Endothelial cell of umbilical vein (primary cell): Measurements from ENCODE around the gene ADGB. TPM values are rescaled to one million over a fixed set of nuclear protein-coding genes. Genes with fewer than 3 reads are reported as not detected.

Experiments
- BruUV-seq: library from RNA; stranded (reverse); fragments of 400-500 nt; replicated peaks from 2 replicates; lab custom pipeline; 2021; lab: Mats Ljungman, UMichigan
- CTCF ChIA-PET: fragments of 300-600, 350-600 bp; sonication (Branson Sonifier 250); formaldehyde crosslinking; loops from one replicate; lab custom pipeline; 2021; ENCODE audit warnings: antibody characterized with exemption, inconsistent platforms; lab: Charles Lee
- POLR2A ChIA-PET: fragments of 300-600, 350-600 bp; sonication (Branson Sonifier 250); formaldehyde crosslinking; loops from one replicate; lab custom pipeline; 2021; ENCODE audit warnings: antibody characterized with exemption, inconsistent platforms; lab: Charles Lee
- DNase-seq: peaks from one replicate; pipeline ENCODE4 v3.0.0-alpha.2; 2011; ENCODE audit warnings: low read depth, low spot score
- FAIRE-seq: peaks from 2 replicates; lab custom pipeline; 2011; peaks lifted over from hg19 to GRCh38; lab: Jason Lieb, UNC
- H2AFZ ChIP-seq: 2 replicates; pipeline ENCODE4 v1.6.0; 2012; ENCODE audit warnings: low read depth, low read length, control low read depth, inconsistent platforms
- H3K27ac ChIP-seq: 2 replicates; pipeline ENCODE4 v1.5.1; 2011; ENCODE audit warnings: low read depth, mild to moderate bottlenecking, control low read depth, low read length, moderate library complexity; ENCODE audit not compliant: insufficient read depth
- H3K27me3 ChIP-seq, 2 experiments: 2 replicates each; pipeline versions ENCODE4 v1.6.0 to v1.6.1; 2011; ENCODE audit warnings: low read length in 2 of 2, mixed read lengths in 1 of 2; ENCODE audit not compliant: control insufficient read depth in 2 of 2, insufficient read depth in 2 of 2
- H3K36me3 ChIP-seq, 2 experiments: 2 replicates in 1 of 2; 3 replicates in 1 of 2; pipeline ENCODE4 v1.5.1; 2011; ENCODE audit warnings: low read length in 2 of 2, mild to moderate bottlenecking in 1 of 2, moderate library complexity in 1 of 2; ENCODE audit not compliant: control insufficient read depth in 2 of 2, insufficient read depth in 2 of 2; ENCODE audit errors: extremely low read depth in 1 of 2
- H3K4me1 ChIP-seq: 3 replicates; pipeline ENCODE4 v1.5.1; 2011; ENCODE audit warnings: mild to moderate bottlenecking, low read length; ENCODE audit not compliant: control insufficient read depth, insufficient read depth; ENCODE audit errors: extremely low read depth
- H3K4me2 ChIP-seq: 2 replicates; pipeline ENCODE4 v1.6.1; 2011; ENCODE audit warnings: low read length, control low read depth, mixed read lengths; ENCODE audit not compliant: insufficient read depth
- H3K4me3 ChIP-seq, 3 experiments: fragments of 200-600 bp in 1 of 3; sonication (generic), shearing (Covaris generic) in 1 of 3; replicated peaks in 1 of 3; 2 replicates each; pipeline ENCODE4 v1.5.1; 2011 to 2016; ENCODE audit warnings: control low read depth in 3 of 3, low read length in 3 of 3, mild to moderate bottlenecking in 2 of 3, inconsistent platforms in 1 of 3, low read depth in 1 of 3, moderate library complexity in 1 of 3; ENCODE audit not compliant: insufficient read depth in 1 of 3
- H3K79me2 ChIP-seq: 2 replicates; pipeline ENCODE4 v1.6.0; 2012; ENCODE audit warnings: low read length, inconsistent platforms; ENCODE audit not compliant: control insufficient read depth, insufficient read depth
- H3K9ac ChIP-seq: replicated peaks from 2 replicates; pipeline ENCODE3; 2011; ENCODE audit warnings: low read length, control low read depth; ENCODE audit not compliant: insufficient read depth; ENCODE audit errors: extremely low read depth
- H3K9me1 ChIP-seq: replicated peaks from 3 replicates; pipeline ENCODE4 v1.6.0; 2011; ENCODE audit warnings: mild to moderate bottlenecking, low read length; ENCODE audit not compliant: control insufficient read depth, insufficient read depth; ENCODE audit errors: extremely low read depth
- H3K9me3 ChIP-seq: replicated peaks from 2 replicates; pipeline ENCODE4 v1.5.1; 2012; ENCODE audit warnings: low read length, inconsistent platforms; ENCODE audit not compliant: control insufficient read depth, insufficient read depth
- H4K20me1 ChIP-seq: replicated peaks from 2 replicates; pipeline ENCODE3; 2011; ENCODE audit warnings: mild to moderate bottlenecking, low read length; ENCODE audit not compliant: control insufficient read depth, insufficient read depth; ENCODE audit errors: extremely low read depth
- EZH2 ChIP-seq: IDR thresholded peaks from 2 replicates; pipeline ENCODE4 v1.6.1; 2012; ENCODE audit warnings: borderline replicate concordance, low read depth, mild to moderate bottlenecking, moderate library complexity, low read length, inconsistent platforms; ENCODE audit not compliant: severe bottlenecking
- FOS ChIP-seq: IDR thresholded peaks from 2 replicates; pipeline ENCODE4 v1.6.1; 2011; ENCODE audit warnings: mild to moderate bottlenecking, low read length, moderate library complexity, borderline replicate concordance; ENCODE audit not compliant: insufficient read depth
- GATA2 ChIP-seq: IDR thresholded peaks from 2 replicates; pipeline ENCODE4 v1.7.0; 2011; ENCODE audit warnings: low read depth, mild to moderate bottlenecking, moderate library complexity, mixed read lengths, low read length; ENCODE audit not compliant: insufficient read length, insufficient read depth
- JUN ChIP-seq: IDR thresholded peaks from 2 replicates; pipeline ENCODE4 v1.6.1; 2011; ENCODE audit warnings: borderline replicate concordance, low read depth; ENCODE audit not compliant: insufficient read length, insufficient read depth
- MYC ChIP-seq: IDR thresholded peaks from one replicate; pipeline ENCODE4 v1.6.1; 2011; ENCODE audit warnings: mild to moderate bottlenecking, low read depth, low read length
- POLR2A ChIP-seq: IDR thresholded peaks from 2 replicates; pipeline ENCODE4 v1.6.1; 2012; ENCODE audit warnings: low read depth, mild to moderate bottlenecking, control low read depth, low read length
- POLR2AphosphoS5 ChIP-seq: IDR thresholded peaks from 2 replicates; pipeline ENCODE4 v1.6.1; 2012; ENCODE audit warnings: low read depth, mild to moderate bottlenecking, control low read depth, low read length, moderate library complexity; ENCODE audit not compliant: insufficient read depth
- dilution Hi-C: fragments of 300-500 bp; cut with MboI; formaldehyde crosslinking; loops from one replicate; pipeline ENCODE4 v1.15.0; 2019; ENCODE audit warnings: low sequenced_read_pairs; ENCODE audit not compliant: extremely low pct_ligation_motif_present
- intact Hi-C: fragments of 100-400 bp; cut with micrococcal nuclease; formaldehyde crosslinking; loops from one replicate; pipeline ENCODE4 v1.10.0; 2022
- polyA plus RNA-seq, 4 experiments: library from polyadenylated mRNA; depleted of rRNA in 3 of 4; stranded (reverse) in 3 of 4; unstranded in 1 of 4; fragments of >200 nt; gene quantifications; 2 replicates each; pipeline versions ENCODE4 v1.2.1 to v1.2.3, GENCODE V29; 2011 to 2012; ENCODE audit warnings: missing spikeins in 1 of 4
- total RNA-seq: library from RNA; stranded (reverse); gene quantifications from 2 replicates; pipeline ENCODE4 v1.2.3, GENCODE V29; 2021
- TF ChIP-seq, protein P1 (sequence below): IDR thresholded peaks from 2 replicates; pipeline ENCODE4 v1.6.1; 2011; ENCODE audit not compliant: insufficient read depth, insufficient read length
- TF ChIP-seq, protein P2 (sequence below), 2 donors: IDR thresholded peaks; 1 replicate in 1 of 2; 2 replicates in 1 of 2; pipeline ENCODE4 v1.5.1; 2011; ENCODE audit warnings: low read length in 2 of 2, mild to moderate bottlenecking in 2 of 2, moderate library complexity in 2 of 2, control low read depth in 1 of 2, inconsistent platforms in 1 of 2, low read depth in 1 of 2; ENCODE audit not compliant: insufficient read depth in 1 of 2; ENCODE audit errors: extremely low read depth in 1 of 2

Gene ADGB
- total and polyA plus RNA-seq, 2 donors (not counting 3 experiments of a cell fraction or from before 2014, with no cell fraction given) = not detected

DNA sequence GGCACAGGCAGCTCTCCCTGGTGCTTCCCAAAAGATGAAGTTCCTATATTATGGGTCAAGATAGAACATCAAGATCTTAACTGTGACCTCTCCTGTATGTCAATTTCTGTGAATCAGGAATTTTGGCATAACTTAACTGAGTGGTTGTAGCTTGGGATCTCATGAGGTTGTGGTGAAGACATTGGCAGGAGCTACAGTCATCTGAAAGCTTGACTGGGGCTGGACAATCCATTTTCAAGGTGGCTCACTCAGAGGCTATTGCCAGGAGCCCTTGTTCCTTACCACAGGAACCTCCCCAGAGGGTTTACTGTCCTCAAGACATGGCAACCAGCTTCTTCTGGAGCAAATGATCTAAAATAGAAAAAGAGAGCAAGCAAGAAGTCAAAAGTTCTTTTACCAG is 252.2 kb downstream of the ADGB start:
- Histone ChIP-seq H3K4me1 (peaks cover 8% of the 10 kb centered on the region), H3K9me3 (no peaks in the 10 kb centered on the region), H3K79me2 (no peaks in the 10 kb centered on the region), H3K27me3 (no peaks in the 10 kb centered on the region), H3K27ac (no peak overlapping the region), H3K9ac (no peak overlapping the region), H3K4me3 (no peak overlapping the region), H3K36me3 (no peaks in the 10 kb centered on the region), H2AFZ (no peak overlapping the region), H3K4me2 (no peak overlapping the region), H4K20me1 (no peaks in the 10 kb centered on the region), H3K9me1 (no peaks in the 10 kb centered on the region)
- BruUV-seq = no TSS peak
- FAIRE-seq (no peak), DNase-seq (no peak)
- dilution Hi-C loops = no loop called here
- POLR2A ChIA-PET = no interaction called here
- CTCF ChIA-PET = no interaction called here
- TF ChIP-seq JUN = no peak
- TF ChIP-seq, protein P1, sequence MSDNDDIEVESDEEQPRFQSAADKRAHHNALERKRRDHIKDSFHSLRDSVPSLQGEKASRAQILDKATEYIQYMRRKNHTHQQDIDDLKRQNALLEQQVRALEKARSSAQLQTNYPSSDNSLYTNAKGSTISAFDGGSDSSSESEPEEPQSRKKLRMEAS = no peak
- TF ChIP-seq POLR2AphosphoS5 = no peak
- no peak for TF ChIP-seq GATA2
- TF ChIP-seq MYC = no peak
- TF ChIP-seq POLR2A = no peak
- TF ChIP-seq, protein P2, sequence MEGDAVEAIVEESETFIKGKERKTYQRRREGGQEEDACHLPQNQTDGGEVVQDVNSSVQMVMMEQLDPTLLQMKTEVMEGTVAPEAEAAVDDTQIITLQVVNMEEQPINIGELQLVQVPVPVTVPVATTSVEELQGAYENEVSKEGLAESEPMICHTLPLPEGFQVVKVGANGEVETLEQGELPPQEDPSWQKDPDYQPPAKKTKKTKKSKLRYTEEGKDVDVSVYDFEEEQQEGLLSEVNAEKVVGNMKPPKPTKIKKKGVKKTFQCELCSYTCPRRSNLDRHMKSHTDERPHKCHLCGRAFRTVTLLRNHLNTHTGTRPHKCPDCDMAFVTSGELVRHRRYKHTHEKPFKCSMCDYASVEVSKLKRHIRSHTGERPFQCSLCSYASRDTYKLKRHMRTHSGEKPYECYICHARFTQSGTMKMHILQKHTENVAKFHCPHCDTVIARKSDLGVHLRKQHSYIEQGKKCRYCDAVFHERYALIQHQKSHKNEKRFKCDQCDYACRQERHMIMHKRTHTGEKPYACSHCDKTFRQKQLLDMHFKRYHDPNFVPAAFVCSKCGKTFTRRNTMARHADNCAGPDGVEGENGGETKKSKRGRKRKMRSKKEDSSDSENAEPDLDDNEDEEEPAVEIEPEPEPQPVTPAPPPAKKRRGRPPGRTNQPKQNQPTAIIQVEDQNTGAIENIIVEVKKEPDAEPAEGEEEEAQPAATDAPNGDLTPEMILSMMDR (IDR thresholded peaks at IDR 0.05; ENCODE audit: extremely low read depth in 1 of 2, insufficient read depth in 1 of 2, low read depth in 1 of 2, low read length in 2 of 2) = no peak
- no peak for TF ChIP-seq FOS
- TF ChIP-seq EZH2 = no peak
- intact Hi-C loops = loop anchor here (10.0 kb wide), 1 partner anchor 224 kb away; no protein-coding TSS in a partner anchor
